GM18870 (cell line): ENCODE data around the gene DDR2.
"Not testable (repeated sequence)": the region's sequence is repeated elsewhere in the genome, so short reads cannot be mapped to it uniquely, and the experiment has no call there.

Experiments used
- ATAC-seq: cut with Tn5 transposase; IDR thresholded peaks from one replicate; pipeline ENCODE4 v1.9.1; 2021; ENCODE audit warnings: moderate library complexity; ENCODE audit not compliant: unreplicated experiment

Gene DDR2

GRCh38 chr1:162632217-162632666 is at the start of gene DDR2:
Gene DDR2 (plus strand): TSS chr1:162632464. CDS start chr1:162719064, 86,600 bp downstream.
- no peak for ATAC-seq

GRCh38 chr1:162582901-162583300 is 49.4 kb upstream of the DDR2 start:
- not testable (repeated sequence) for ATAC-seq

- ATAC-seq = not testable (repeated sequence)
Measured at GRCh38 chr1:162585101-162585500, 47.2 kb upstream of the DDR2 start.

DNA sequence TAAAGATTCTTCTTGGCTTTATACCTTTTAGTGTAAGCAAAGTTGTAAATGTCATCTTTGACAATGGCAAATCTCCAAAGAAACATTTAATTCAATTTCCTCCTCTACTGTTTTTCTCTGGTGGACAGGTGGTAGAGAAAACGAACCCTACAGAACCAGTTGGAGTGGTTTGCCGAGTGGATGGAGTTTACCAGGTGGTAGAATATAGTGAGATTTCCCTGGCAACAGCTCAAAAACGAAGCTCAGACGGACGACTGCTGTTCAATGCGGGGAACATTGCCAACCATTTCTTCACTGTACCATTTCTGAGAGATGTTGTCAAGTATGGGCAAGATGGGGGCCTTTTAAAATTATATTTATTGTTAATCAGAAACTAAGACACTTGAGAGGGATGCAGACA is 44.9 kb upstream of the DDR2 start:
- no peak for ATAC-seq

- no peak for ATAC-seq
Measured at GRCh38 chr1:162587761-162588260, 44.5 kb upstream of the DDR2 start.

DNA sequence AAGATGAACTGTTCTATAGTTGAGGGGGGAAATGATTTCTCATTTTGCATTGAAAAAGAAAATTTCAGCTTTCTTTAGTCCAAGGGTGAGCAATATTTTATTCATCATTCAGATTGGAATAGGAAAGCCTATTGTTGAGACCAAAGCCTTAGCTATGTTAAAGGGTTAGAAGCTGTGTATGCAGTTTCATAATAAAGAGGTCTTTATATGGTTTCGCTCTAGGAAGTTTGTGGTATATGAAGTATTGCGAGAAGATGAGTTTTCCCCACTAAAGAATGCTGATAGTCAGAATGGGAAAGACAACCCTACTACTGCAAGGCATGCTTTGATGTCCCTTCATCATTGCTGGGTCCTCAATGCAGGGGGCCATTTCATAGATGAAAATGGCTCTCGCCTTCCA is 42.2 kb upstream of the DDR2 start:
- no peak for ATAC-seq

DNA sequence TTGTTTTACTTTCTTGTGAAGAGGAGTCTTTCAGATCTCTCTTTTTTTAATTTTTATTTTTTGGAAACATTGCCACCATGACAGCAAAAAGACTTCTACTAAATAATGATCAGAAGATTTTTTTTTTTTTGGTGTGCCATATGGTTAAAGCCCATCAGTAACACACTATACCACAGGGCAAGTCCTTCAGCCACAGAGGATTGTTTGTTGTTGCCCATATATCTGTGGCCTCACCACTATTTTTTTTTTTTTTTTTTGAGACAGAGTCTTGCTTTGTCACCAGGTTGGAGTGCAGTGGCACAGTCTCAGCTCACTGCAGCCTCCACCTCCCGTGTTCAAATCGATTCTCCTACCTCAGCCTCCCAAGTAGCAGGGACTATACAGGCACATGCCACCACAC is 41.6 kb upstream of the DDR2 start:
- no peak for ATAC-seq

- ATAC-seq = no peak
Measured at GRCh38 chr1:162596514-162597170, 35.6 kb upstream of the DDR2 start.

- no peak for ATAC-seq
Measured at GRCh38 chr1:162599451-162599850, 32.8 kb upstream of the DDR2 start.

DNA sequence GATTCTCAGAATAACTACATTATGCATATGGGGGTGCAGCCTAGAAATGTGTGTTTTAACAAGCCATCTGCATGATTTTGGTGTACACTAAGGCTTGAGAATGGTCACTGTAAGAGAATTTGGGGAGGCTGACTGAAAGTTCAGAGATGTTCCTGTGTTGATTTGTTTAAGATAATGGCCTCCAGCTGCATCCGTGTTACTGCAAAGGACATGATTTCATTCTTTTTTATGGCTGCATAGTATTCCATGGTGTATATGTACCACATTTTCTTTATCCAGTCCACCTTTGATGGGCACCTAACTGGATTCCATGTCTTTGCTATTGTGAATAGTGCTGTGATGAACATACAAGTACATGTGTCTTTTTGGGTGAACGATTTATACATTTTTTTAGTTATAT is 29.1 kb upstream of the DDR2 start:
- ATAC-seq = not testable (repeated sequence)

GRCh38 chr1:162605225-162605927 is 26.9 kb upstream of the DDR2 start:
- ATAC-seq = no peak

- ATAC-seq = no peak
Measured at GRCh38 chr1:162609306-162609705, 23.0 kb upstream of the DDR2 start.

DNA sequence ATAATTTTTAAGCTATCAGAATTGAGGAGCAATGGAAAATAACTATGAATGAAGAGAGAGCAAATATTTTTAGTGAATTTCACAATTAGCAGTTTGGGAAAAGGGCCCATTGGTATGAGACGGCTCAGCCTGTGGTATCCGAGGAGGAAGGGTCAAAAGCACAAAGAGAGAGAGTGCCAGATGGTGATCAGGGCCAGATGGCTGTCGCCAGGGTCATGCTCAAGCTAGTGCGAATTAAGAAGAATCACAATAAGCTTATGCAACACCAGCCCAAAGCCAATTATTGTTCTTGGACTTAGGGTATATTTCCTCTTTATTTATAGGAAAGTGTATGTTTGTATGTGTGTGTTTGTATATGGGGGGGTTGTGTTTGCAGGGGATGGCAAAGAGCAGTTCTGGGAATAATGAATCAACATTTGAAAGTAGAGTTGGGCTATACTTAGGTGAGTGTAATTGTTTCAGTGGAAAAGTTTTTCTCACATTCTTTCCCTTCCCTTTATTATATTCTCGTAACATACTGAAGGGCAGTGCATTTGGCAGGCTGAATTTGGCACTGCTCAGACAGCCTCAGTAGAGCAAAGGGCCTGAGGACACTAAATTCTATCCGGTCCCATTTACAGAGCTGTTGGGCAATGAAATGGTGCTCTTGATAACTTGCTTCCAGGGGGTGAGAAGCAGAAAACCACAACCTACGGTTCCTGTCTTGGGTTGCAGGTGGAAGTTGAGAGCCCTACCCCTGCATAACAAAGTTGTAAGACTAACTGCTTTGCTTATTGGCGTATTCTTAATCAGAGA is 19.5 kb upstream of the DDR2 start:
- no peak for ATAC-seq

DNA sequence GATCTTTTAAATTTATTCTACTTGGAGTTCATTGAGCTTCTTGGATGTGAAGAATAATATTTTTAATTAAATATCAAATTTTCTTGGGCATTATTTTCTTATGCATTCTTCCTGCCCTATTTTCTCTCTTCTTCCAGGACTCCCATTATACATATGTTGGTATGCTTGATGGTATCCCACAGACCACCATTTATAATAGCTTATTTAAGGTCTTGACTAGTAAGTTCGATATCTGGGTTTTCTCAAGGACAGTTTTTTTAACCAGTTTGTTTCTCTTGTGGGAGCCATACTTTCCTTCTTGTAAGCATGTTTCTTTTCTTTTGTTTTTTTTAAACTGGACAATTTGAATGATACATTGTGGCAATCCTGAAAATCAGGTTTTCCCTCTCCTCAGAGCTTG is 15.4 kb upstream of the DDR2 start:
- ATAC-seq = no peak

GRCh38 chr1:162617513-162617912 is 14.8 kb upstream of the DDR2 start:
- no peak for ATAC-seq

DNA sequence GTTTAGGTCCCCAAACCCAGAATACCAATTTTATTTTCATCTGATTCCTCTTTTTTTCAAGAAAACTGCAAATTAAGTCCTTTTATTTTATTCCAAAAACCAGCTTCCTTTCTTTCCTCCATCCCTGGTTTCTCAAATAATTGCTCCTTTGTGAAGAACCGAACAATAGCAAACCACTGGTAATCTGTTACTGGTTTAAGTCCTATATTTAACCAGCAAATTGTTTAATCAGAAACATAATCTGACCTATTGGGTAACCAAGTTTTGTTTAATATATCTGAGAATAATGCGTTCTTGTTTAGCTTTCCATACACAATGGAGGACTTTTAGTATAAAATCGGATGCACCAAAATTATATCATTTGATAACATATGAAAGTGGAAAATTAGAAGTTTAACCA is 13.2 kb upstream of the DDR2 start:
- no peak for ATAC-seq

DNA sequence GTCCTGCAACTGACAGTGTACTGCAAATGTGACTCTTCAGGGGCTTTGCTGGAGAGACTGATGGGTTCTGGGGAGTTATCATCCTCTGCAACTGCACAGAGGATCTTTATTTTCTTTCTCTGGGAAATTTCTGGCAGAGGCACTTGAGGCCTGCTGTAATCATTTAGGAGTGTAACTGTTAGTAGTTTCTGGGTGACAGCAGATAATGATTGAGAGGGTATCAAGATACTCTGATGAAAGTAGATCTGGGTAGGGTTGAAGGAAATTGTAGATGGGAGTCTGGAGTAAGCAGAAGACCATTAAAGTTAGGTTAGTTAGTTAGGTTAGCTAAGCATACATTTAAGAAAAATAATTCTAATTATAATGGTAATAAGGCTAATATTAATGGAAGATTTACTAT is 11.0 kb upstream of the DDR2 start:
- ATAC-seq = no peak

- ATAC-seq = no peak
Measured at GRCh38 chr1:162625679-162626078, 6.6 kb upstream of the DDR2 start.

- no peak for ATAC-seq
Measured at GRCh38 chr1:162626094-162626493, 6.2 kb upstream of the DDR2 start.

DNA sequence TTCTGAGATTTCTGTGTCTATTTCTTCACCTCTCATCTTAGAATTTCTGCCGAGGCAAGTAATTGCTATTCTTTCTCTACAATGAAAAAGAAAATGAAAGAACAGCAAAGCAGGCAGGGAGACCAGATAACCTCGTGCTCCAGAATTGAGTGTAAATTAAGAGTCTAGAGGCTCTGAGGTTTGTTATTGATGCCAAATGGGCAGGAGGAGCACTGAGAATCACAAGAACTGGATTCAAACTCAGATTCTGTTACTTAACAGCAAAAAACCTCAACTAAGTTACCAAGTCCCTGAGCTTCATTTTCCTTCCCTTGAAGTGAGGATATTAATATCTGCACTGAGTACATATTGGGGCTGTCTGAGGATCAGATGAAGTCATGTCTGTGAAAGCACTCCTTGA is 5.5 kb upstream of the DDR2 start:
- no peak for ATAC-seq

DNA sequence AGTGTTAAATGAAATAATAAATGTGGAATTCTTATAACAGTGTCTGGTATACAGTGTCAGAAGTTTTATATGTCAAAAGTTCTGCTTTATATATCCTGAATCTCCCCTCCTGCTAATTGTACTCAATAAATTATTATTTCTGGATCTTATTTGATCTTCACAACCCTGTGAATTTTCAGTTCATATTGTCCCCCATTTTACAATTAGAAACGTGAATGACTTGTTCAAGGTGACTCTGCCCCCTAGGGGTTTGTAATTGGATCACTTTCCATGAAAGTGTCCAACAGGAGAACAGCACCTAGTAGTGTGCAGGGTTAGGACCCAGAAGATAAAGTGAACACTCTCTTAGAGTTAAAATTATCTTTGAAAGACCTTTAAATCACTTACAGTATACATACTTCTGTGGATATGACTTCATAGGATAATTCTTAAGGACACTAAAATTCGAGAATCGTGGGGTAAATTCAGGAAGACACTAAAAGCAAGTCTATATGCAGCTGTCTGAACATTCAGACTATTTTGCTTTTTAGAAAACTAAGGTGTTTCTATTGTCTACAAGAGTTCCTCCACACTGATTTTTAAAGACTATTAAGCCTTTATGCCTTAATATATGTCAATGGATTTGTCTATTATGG is 4.5 kb upstream of the DDR2 start:
- ATAC-seq = no peak
